Measurements from ENCODE around the gene FBXL14.

GRCh38 chr12:1584326-1584725 lies 10.1 kb downstream of the FBXL14 start:
- TF ChIP-seq CTCF (IDR thresholded peaks at IDR 0.05) (no peak), POLR2A (IDR thresholded peaks at IDR 0.05) (no peak)
